ENCODE measurements around the gene NCAPG2. TPM values are rescaled to one million over a fixed set of nuclear protein-coding genes. Genes with fewer than 3 reads are reported as not detected.

NCAPG2 gene
- total RNA-seq, 1 experiment from 2014 or later, result 99.5 TPM

GRCh38 chr7:158612546-158612945 lies 92.1 kb downstream of the NCAPG2 start:
- POLR2A ChIA-PET (ENCODE audit: unreplicated experiment), result no interaction called here

DNA sequence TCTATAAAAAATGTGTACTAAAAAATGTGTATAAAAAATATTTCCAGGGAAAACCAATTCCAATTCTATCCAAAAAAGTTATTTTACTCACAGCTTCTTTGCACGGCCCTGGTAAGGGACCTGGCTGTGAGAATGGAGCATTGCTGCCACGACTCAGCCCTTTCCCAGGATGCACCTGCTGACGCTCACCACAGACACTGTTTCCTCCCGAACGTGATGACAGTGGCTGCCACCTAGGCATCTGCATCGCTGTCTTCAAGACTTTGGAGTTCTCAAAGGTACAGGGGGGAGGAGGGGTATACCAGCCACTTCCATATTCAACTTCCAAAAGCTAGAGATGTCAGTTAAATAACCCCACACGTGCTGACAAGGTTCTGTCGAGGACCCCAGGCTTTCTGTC lies 93.1 kb downstream of the NCAPG2 start:
- Histone ChIP-seq H3K79me2 (ENCODE audit: low read depth) (no peaks in the 10 kb centered on the region), H3K27me3 (ENCODE audit: insufficient read depth, low read depth) (no peaks in the 10 kb centered on the region), H3K4me2 (no peak overlapping the region), H4K20me1 (ENCODE audit: insufficient read depth) (no peaks in the 10 kb centered on the region), H3K4me1 (replicated peaks; ENCODE audit: insufficient read depth) (no peaks in the 10 kb centered on the region), H3K9me2 (ENCODE audit: insufficient read depth) (no peaks in the 10 kb centered on the region), H3F3A (ENCODE audit: insufficient read depth, low read depth) (peaks cover 10% of the 10 kb centered on the region), H3K27ac (no peak overlapping the region), H3K9me3 (ENCODE audit: insufficient read depth, low read depth) (no peaks in the 10 kb centered on the region), H3K4me3 (no peak overlapping the region), H2AFZ (no peak overlapping the region), H3K36me3 (ENCODE audit: low read depth) (no peaks in the 10 kb centered on the region)
- no TSS peak for BruUV-seq (replicated peaks)
- ChIA-PET POLR2A (ENCODE audit: unreplicated experiment) (no interaction called here), CTCF (no interaction called here)
- TF ChIP-seq, protein P1, sequence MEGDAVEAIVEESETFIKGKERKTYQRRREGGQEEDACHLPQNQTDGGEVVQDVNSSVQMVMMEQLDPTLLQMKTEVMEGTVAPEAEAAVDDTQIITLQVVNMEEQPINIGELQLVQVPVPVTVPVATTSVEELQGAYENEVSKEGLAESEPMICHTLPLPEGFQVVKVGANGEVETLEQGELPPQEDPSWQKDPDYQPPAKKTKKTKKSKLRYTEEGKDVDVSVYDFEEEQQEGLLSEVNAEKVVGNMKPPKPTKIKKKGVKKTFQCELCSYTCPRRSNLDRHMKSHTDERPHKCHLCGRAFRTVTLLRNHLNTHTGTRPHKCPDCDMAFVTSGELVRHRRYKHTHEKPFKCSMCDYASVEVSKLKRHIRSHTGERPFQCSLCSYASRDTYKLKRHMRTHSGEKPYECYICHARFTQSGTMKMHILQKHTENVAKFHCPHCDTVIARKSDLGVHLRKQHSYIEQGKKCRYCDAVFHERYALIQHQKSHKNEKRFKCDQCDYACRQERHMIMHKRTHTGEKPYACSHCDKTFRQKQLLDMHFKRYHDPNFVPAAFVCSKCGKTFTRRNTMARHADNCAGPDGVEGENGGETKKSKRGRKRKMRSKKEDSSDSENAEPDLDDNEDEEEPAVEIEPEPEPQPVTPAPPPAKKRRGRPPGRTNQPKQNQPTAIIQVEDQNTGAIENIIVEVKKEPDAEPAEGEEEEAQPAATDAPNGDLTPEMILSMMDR (conservative IDR thresholded peaks at IDR 0.05), result no peak
- TF ChIP-seq EZH2 (IDR thresholded peaks at IDR 0.05; ENCODE audit: low read depth), result no peak
- no peak for DNase-seq
- intact Hi-C loops (cut with micrococcal nuclease; ENCODE audit: unreplicated experiment), result no loop called here

More at GRCh38 chr7:158612546-158612945, 92.1 kb downstream of the NCAPG2 start:
- Histone ChIP-seq H3K79me2 (ENCODE audit: low read depth) (no peaks in the 10 kb centered on the region), H4K20me1 (ENCODE audit: insufficient read depth) (no peaks in the 10 kb centered on the region), H3K4me1 (replicated peaks; ENCODE audit: insufficient read depth) (no peaks in the 10 kb centered on the region), H3K4me3 (no peak overlapping the region), H3K9me2 (ENCODE audit: insufficient read depth) (no peaks in the 10 kb centered on the region), H3K36me3 (ENCODE audit: low read depth) (no peaks in the 10 kb centered on the region), H3F3A (ENCODE audit: insufficient read depth, low read depth) (peaks cover 10% of the 10 kb centered on the region), H3K27me3 (ENCODE audit: insufficient read depth, low read depth) (no peaks in the 10 kb centered on the region), H3K4me2 (no peak overlapping the region), H3K27ac (no peak overlapping the region), H2AFZ (no peak overlapping the region), H3K9me3 (ENCODE audit: insufficient read depth, low read depth) (no peaks in the 10 kb centered on the region)
- intact Hi-C loops (cut with micrococcal nuclease; ENCODE audit: unreplicated experiment), result no loop called here
- TF ChIP-seq, protein P1 (conservative IDR thresholded peaks at IDR 0.05), result no peak
- TF ChIP-seq EZH2 (IDR thresholded peaks at IDR 0.05; ENCODE audit: low read depth), result no peak
- DNase-seq, result no peak
- CTCF ChIA-PET, result no interaction called here
- no TSS peak for BruUV-seq (replicated peaks)

- Histone ChIP-seq H3K9me3 (ENCODE audit: insufficient read depth, low read depth) (no peaks in the 10 kb centered on the region), H3K4me2 (no peak overlapping the region), H2AFZ (no peak overlapping the region), H3K79me2 (ENCODE audit: low read depth) (no peaks in the 10 kb centered on the region), H3K9me2 (ENCODE audit: insufficient read depth) (no peaks in the 10 kb centered on the region), H3K4me1 (replicated peaks; ENCODE audit: insufficient read depth) (no peaks in the 10 kb centered on the region), H3K27me3 (ENCODE audit: insufficient read depth, low read depth) (no peaks in the 10 kb centered on the region), H3K36me3 (ENCODE audit: low read depth) (no peaks in the 10 kb centered on the region), H3F3A (ENCODE audit: insufficient read depth, low read depth) (peaks cover 5% of the 10 kb centered on the region; the same call in 1 of the 2 replicates), H3K27ac (no peak overlapping the region), H4K20me1 (ENCODE audit: insufficient read depth) (no peaks in the 10 kb centered on the region), H3K4me3 (no peak overlapping the region)
- CTCF ChIA-PET, result no interaction called here
- POLR2A ChIA-PET (ENCODE audit: unreplicated experiment), result no interaction called here
- intact Hi-C loops (cut with micrococcal nuclease; ENCODE audit: unreplicated experiment), result no loop called here
- no peak for DNase-seq
- TF ChIP-seq EZH2 (IDR thresholded peaks at IDR 0.05; ENCODE audit: low read depth), result no peak
- TF ChIP-seq, protein P1 (conservative IDR thresholded peaks at IDR 0.05), result no peak
- no TSS peak for BruUV-seq (replicated peaks)
These were observed 95.2 kb downstream of the NCAPG2 start for GRCh38 chr7:158609313-158609974.
